ENCODE results near the gene ANO10.

Gene ANO10

GRCh38 chr3:43409506-43409905 is 212.3 kb downstream of the ANO10 start:
- DNase-seq = no peak

GRCh38 chr3:43406643-43407023 is 215.2 kb downstream of the ANO10 start:
- DNase-seq = no peak

- DNase-seq = no peak
These were observed 215.7 kb downstream of the ANO10 start for GRCh38 chr3:43405888-43406642.

GRCh38 chr3:43400781-43401730 is 220.8 kb downstream of the ANO10 start:
- DNase-seq = no peak

GRCh38 chr3:43400167-43400566 is 221.6 kb downstream of the ANO10 start:
- no peak for DNase-seq

- DNase-seq = no peak
These were observed 222.8 kb downstream of the ANO10 start for GRCh38 chr3:43399034-43399433.

- DNase-seq = peak in 1 of 2 experiments; percentile 10
These were observed 227.7 kb downstream of the ANO10 start for GRCh38 chr3:43394041-43394554.

- DNase-seq = no peak
These were observed 230.2 kb downstream of the ANO10 start for GRCh38 chr3:43391621-43392020.

- DNase-seq = no peak
These were observed 231.6 kb downstream of the ANO10 start for GRCh38 chr3:43390255-43390588.

- DNase-seq = peak in 1 of 2 experiments; percentile 22
These were observed 232.2 kb downstream of the ANO10 start for GRCh38 chr3:43389388-43390254.

- no peak for DNase-seq
These were observed 232.9 kb downstream of the ANO10 start for GRCh38 chr3:43388915-43389314.

GRCh38 chr3:43388175-43388574 is 233.6 kb downstream of the ANO10 start:
- DNase-seq = no peak

GRCh38 chr3:43379343-43379742 is 242.5 kb downstream of the ANO10 start:
- DNase-seq = no peak

GRCh38 chr3:43378066-43378935 is 243.5 kb downstream of the ANO10 start:
- DNase-seq = peak in 1 of 2 experiments; percentile 23

- no peak for DNase-seq
These were observed 248.3 kb downstream of the ANO10 start for GRCh38 chr3:43373560-43373928.

GRCh38 chr3:43372809-43373559 is 248.8 kb downstream of the ANO10 start:
- DNase-seq = no peak

- no peak for DNase-seq
These were observed 249.6 kb downstream of the ANO10 start for GRCh38 chr3:43372007-43372740.

- DNase-seq = no peak
These were observed 250.3 kb downstream of the ANO10 start for GRCh38 chr3:43371494-43371893.

- DNase-seq = no peak
These were observed 251.4 kb downstream of the ANO10 start for GRCh38 chr3:43370293-43370980.

Measured in SW 1271 (cell line).